Vagina (tissue), 2 donors: ENCODE results near the gene DBF4B. TPM values are rescaled to one million over a fixed set of nuclear protein-coding genes. Genes with fewer than 3 reads are reported as not detected.
"Not testable (repeated sequence)": the region's sequence is repeated elsewhere in the genome, so short reads cannot be mapped to it uniquely, and the experiment has no call there.

Experiments used
- DNase-seq, 2 donors: peaks; one replicate each; pipeline ENCODE4 v3.0.0-alpha.2; 2017; ENCODE audit errors: extremely low spot score in 2 of 2
- H3K27ac ChIP-seq: fragments of 200-600 bp; sonication (generic); one replicate; pipeline ENCODE4 v1.5.1; 2019
- H3K27me3 ChIP-seq: fragments of 200-600 bp; sonication (generic); one replicate; pipeline ENCODE4 v1.5.1; 2019
- H3K36me3 ChIP-seq, 2 donors: fragments of 200-600 bp; sonication (generic); one replicate each; pipeline ENCODE4 v1.5.1; 2017 to 2019
- H3K4me1 ChIP-seq: fragments of 200-600 bp; sonication (generic); one replicate; pipeline ENCODE4 v1.5.1; 2019
- H3K4me3 ChIP-seq, 2 donors: fragments of 200-600 bp; sonication (generic); 1 replicate in 1 of 2; 2 replicates in 1 of 2; pipeline ENCODE4 v1.5.1; 2016 to 2019
- H3K9me3 ChIP-seq: fragments of 200-600 bp; sonication (generic); one replicate; pipeline ENCODE4 v1.5.1; 2019
- CTCF ChIP-seq, 3 experiments: fragments of 450-650 bp in 2 of 3; fragments of 200-600 bp in 1 of 3; sonication (generic) in 1 of 3; IDR thresholded peaks; one replicate each; pipeline ENCODE4 v1.5.1; 2017 to 2019; ENCODE audit warnings: antibody characterized with exemption in 3 of 3, mild to moderate bottlenecking in 2 of 3, moderate library complexity in 2 of 3
- POLR2A ChIP-seq, 2 donors: fragments of 450-650 bp; IDR thresholded peaks; one replicate each; pipeline ENCODE4 v1.6.1; 2017; ENCODE audit warnings: antibody characterized with exemption in 2 of 2, mild to moderate bottlenecking in 2 of 2, moderate library complexity in 2 of 2
- POLR2AphosphoS5 ChIP-seq, 2 donors: sonication (generic); formaldehyde crosslinking; IDR thresholded peaks; one replicate each; pipeline ENCODE4 v1.9.0; 2017; ENCODE audit warnings: antibody characterized with exemption in 2 of 2, mild to moderate bottlenecking in 2 of 2, low read depth in 1 of 2; ENCODE audit not compliant: insufficient read depth in 1 of 2
- intact Hi-C: fragments of 100-400 bp; cut with DNase I; formaldehyde crosslinking; loops from one replicate; pipeline ENCODE4 v1.15.1; 2023
- total RNA-seq: library from RNA; depleted of rRNA; stranded (reverse); fragments of >200 nt; gene quantifications from one replicate; pipeline ENCODE4 v1.2.3, GENCODE V29; 2016

Gene DBF4B
- total RNA-seq, 1 donor from 2014 or later: 4.7 TPM

- H3K4me1 ChIP-seq: no peaks in the 10 kb centered on the region
- H3K9me3 ChIP-seq: no peaks in the 10 kb centered on the region
- intact Hi-C loops: no loop called here
- no peaks in the 10 kb centered on the region for H3K27me3 ChIP-seq
- no peak for DNase-seq
- TF ChIP-seq CTCF (IDR thresholded peaks at IDR 0.05): peak in 1 of 3 experiments; percentile 24
- TF ChIP-seq POLR2AphosphoS5 (IDR thresholded peaks at IDR 0.05; ENCODE audit: insufficient read depth in 1 of 2, low read depth in 1 of 2): no peak
- H3K36me3 ChIP-seq: no peaks in the 10 kb centered on the region
- no peak overlapping the region for H3K4me3 ChIP-seq
- no peak overlapping the region for H3K27ac ChIP-seq
Observed at GRCh38 chr17:44672479-44673093, 35.9 kb upstream of the DBF4B start.

GRCh38 chr17:44673893-44674292 lies 34.6 kb upstream of the DBF4B start:
- H3K9me3 ChIP-seq: no peaks in the 10 kb centered on the region
- no peak overlapping the region for H3K4me3 ChIP-seq
- H3K27ac ChIP-seq: no peak overlapping the region
- H3K4me1 ChIP-seq: no peaks in the 10 kb centered on the region
- intact Hi-C loops: no loop called here
- TF ChIP-seq POLR2A (IDR thresholded peaks at IDR 0.05): no peak
- TF ChIP-seq POLR2AphosphoS5 (IDR thresholded peaks at IDR 0.05; ENCODE audit: insufficient read depth in 1 of 2, low read depth in 1 of 2): no peak
- no peak for TF ChIP-seq CTCF (IDR thresholded peaks at IDR 0.05)
- no peaks in the 10 kb centered on the region for H3K27me3 ChIP-seq
- DNase-seq: no peak
- no peaks in the 10 kb centered on the region for H3K36me3 ChIP-seq

GRCh38 chr17:44677136-44677535 lies 31.3 kb upstream of the DBF4B start:
- intact Hi-C loops: no loop called here
- Histone ChIP-seq H3K4me3 (no peak overlapping the region), H3K9me3 (no peaks in the 10 kb centered on the region), H3K27me3 (no peaks in the 10 kb centered on the region), H3K4me1 (no peaks in the 10 kb centered on the region), H3K36me3 (peaks cover 0 to 15% of the 10 kb centered on the region in 2 donors), H3K27ac (no peak overlapping the region)
- TF ChIP-seq POLR2A (IDR thresholded peaks at IDR 0.05): no peak
- TF ChIP-seq CTCF (IDR thresholded peaks at IDR 0.05): no peak
- no peak for TF ChIP-seq POLR2AphosphoS5 (IDR thresholded peaks at IDR 0.05; ENCODE audit: insufficient read depth in 1 of 2, low read depth in 1 of 2)
- no peak for DNase-seq

GRCh38 chr17:44683303-44683702 lies 25.2 kb upstream of the DBF4B start:
- H3K27ac ChIP-seq, H3K9me3 ChIP-seq, H3K27me3 ChIP-seq, DNase-seq, H3K4me3 ChIP-seq, intact Hi-C loops, H3K4me1 ChIP-seq: not testable (repeated sequence)
- H3K36me3 ChIP-seq: peaks cover 0 to 27% of the 10 kb centered on the region in 2 donors

- no peaks in the 10 kb centered on the region for H3K27me3 ChIP-seq
- H3K9me3 ChIP-seq: no peaks in the 10 kb centered on the region
- H3K4me3 ChIP-seq: no peak overlapping the region
- peaks cover 0 to 8% of the 10 kb centered on the region in 2 donors for H3K36me3 ChIP-seq
- TF ChIP-seq POLR2AphosphoS5 (IDR thresholded peaks at IDR 0.05; ENCODE audit: insufficient read depth in 1 of 2, low read depth in 1 of 2) (no peak), CTCF (IDR thresholded peaks at IDR 0.05) (no peak), POLR2A (IDR thresholded peaks at IDR 0.05) (no peak)
- intact Hi-C loops: no loop called here
- no peak overlapping the region for H3K27ac ChIP-seq
- no peak for DNase-seq
- H3K4me1 ChIP-seq: peaks cover 20% of the 10 kb centered on the region
Observed at GRCh38 chr17:44687756-44688155, 20.7 kb upstream of the DBF4B start.
